A549 (cell line): ENCODE data around the gene COIL.

Experiments used
- BCL3 ChIP-seq: fragments of >200 bp; sonication (Bioruptor Twin); formaldehyde crosslinking; IDR thresholded peaks from 3 replicates; pipeline ENCODE4 v1.6.1; 2016
- CHD2 ChIP-seq: fragments of 150-350 bp; IDR thresholded peaks from 2 replicates; pipeline ENCODE4 v1.6.1; 2014; ENCODE audit warnings: low read length; ENCODE audit not compliant: partially characterized antibody
- CTCF ChIP-seq: fragments of >200 bp; sonication (Bioruptor Twin); formaldehyde crosslinking; IDR thresholded peaks from 3 replicates; pipeline ENCODE4 v1.5.1; 2016
- EP300 ChIP-seq, 2 experiments: fragments of >200 bp; sonication (Bioruptor Twin); formaldehyde crosslinking; IDR thresholded peaks; 2 replicates in 1 of 2; 3 replicates in 1 of 2; pipeline ENCODE4 v1.6.1; 2016 to 2017
- MAFK ChIP-seq: fragments of 450-650 bp; IDR thresholded peaks from 2 replicates; pipeline ENCODE4 v1.6.1; 2014; ENCODE audit not compliant: partially characterized antibody
- POLR2A ChIP-seq: IDR thresholded peaks from 2 replicates; pipeline ENCODE4 v1.6.1; 2012; ENCODE audit warnings: mild to moderate bottlenecking, low read length
- REST ChIP-seq: fragments of 200-600 bp; sonication (generic); IDR thresholded peaks from 2 replicates; pipeline ENCODE4 v1.6.1; 2016; ENCODE audit warnings: antibody characterized with exemption, mild to moderate bottlenecking, moderate library complexity
- TP53 ChIP-seq: fragments of 250-450 bp; sonication (Bioruptor Pico); IDR thresholded peaks from 2 replicates; pipeline ENCODE4 v1.5.0; 2021; ENCODE audit warnings: mild to moderate bottlenecking, moderate library complexity

GRCh38 chr17:56925088-56925487 is 35.8 kb downstream of the COIL start:
- no peak for TF ChIP-seq REST
- TF ChIP-seq EP300 (IDR thresholded peaks at IDR 0.05): no peak
- TF ChIP-seq TP53 (CRISPR knock-in tag): no peak
- no peak for TF ChIP-seq MAFK
- TF ChIP-seq POLR2A: no peak
- no peak for TF ChIP-seq CTCF
- no peak for TF ChIP-seq CHD2
- TF ChIP-seq BCL3: no peak
